GM12891 (cell line): ENCODE data around the gene NFATC1.

ENCODE experiments used
- POLR2A ChIP-seq: IDR thresholded peaks from 2 replicates; pipeline ENCODE4 v1.6.1; 2011; ENCODE audit warnings: low read depth, low read length, control low read depth
- POLR2AphosphoS5 ChIP-seq: IDR thresholded peaks from 2 replicates; pipeline ENCODE4 v1.6.1; 2011; ENCODE audit warnings: low read depth, low read length, control low read depth
- SPI1 ChIP-seq: IDR thresholded peaks from 2 replicates; pipeline ENCODE4 v1.6.1; 2011; ENCODE audit warnings: low read depth, low read length, control low read depth
- TAF1 ChIP-seq: IDR thresholded peaks from 2 replicates; pipeline ENCODE4 v1.6.1; 2011; ENCODE audit warnings: low read depth, low read length, control low read depth

- no peak for TF ChIP-seq POLR2A
- no peak for TF ChIP-seq TAF1
- no peak for TF ChIP-seq POLR2AphosphoS5
- TF ChIP-seq SPI1, result no peak
These were observed 126.9 kb downstream of the NFATC1 start for GRCh38 chr18:79522451-79523205.
